Embryonic facial prominence (tissue), 1 donor: ENCODE results near the gene IL1RAPL2.
"Not testable (repeated sequence)": the region's sequence is repeated elsewhere in the genome, so short reads cannot be mapped to it uniquely, and the experiment has no call there.

Experiments used
- DNase-seq: peaks from one replicate; pipeline ENCODE4 v3.0.0-alpha.2; 2016; ENCODE audit errors: extremely low spot score

The IL1RAPL2 gene

GRCh38 chrX:105167233-105167632 lies 601.2 kb downstream of the IL1RAPL2 start:
- no peak for DNase-seq

GRCh38 chrX:105168577-105168976 lies 602.6 kb downstream of the IL1RAPL2 start:
- no peak for DNase-seq

DNA sequence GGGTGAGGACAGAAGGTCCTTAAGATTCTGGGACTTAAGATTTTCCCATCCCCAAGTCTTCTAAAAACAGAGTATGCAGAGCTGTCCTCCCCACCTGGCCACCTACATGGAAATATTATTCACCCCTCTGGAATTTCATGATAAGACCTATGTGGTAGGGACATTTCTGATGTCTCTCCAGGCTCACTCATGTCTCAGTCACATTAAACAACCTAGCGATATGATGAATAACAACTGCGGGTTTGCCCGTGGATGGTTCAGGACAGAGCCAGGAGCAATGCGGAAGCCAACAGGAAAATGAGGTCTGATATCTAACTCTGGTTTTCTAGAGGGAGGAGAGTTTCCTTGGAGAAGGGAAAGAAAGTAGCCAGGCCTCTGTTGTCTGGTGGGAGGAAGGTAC lies 607.1 kb downstream of the IL1RAPL2 start:
- DNase-seq = no peak

DNA sequence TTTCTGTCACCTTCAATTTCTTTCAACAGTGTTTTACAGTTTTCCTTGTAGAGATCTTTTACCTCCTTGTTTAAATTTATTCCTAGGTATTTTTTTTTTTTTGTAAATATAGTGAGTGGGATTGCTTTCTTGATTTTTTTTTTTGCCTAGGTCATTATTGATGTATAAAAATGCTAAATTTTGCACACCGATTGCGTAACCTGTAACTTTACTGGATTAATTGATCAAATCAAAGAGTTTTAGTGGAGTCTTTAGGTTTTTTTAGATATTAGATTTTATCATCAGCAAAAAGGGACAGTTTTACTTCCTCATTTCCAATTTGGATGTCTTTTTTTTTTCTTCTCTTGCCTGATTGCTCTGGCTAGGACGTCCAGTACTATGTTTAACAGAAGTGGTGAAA lies 613.6 kb downstream of the IL1RAPL2 start:
- no peak for DNase-seq

DNA sequence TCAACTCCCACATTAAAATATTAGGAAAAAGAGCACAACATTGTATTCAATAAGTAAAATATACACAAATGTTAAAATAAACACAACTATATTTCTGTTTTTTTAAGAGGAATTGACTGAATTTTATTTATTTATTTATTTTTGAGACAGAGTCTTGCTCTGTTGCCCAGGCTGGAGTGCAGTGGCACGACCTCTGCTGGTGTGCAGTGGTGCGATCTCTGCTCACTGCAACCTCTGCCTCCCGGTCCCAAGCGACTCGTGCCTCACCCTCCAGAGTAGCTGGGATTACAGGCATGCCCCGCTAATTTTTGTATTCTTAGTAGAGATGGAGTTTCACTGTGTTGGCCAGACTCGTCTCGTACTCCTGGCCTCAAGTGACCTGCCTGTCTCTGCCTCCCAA lies 623.1 kb downstream of the IL1RAPL2 start:
- no peak for DNase-seq

- no peak for DNase-seq
These were observed 624.4 kb downstream of the IL1RAPL2 start for GRCh38 chrX:105190252-105190853.

- no peak for DNase-seq
These were observed 625.9 kb downstream of the IL1RAPL2 start for GRCh38 chrX:105191878-105192277.

- DNase-seq = no peak
These were observed 643.4 kb downstream of the IL1RAPL2 start for GRCh38 chrX:105209406-105209805.

GRCh38 chrX:105210258-105210657 lies 644.3 kb downstream of the IL1RAPL2 start:
- DNase-seq = no peak

DNA sequence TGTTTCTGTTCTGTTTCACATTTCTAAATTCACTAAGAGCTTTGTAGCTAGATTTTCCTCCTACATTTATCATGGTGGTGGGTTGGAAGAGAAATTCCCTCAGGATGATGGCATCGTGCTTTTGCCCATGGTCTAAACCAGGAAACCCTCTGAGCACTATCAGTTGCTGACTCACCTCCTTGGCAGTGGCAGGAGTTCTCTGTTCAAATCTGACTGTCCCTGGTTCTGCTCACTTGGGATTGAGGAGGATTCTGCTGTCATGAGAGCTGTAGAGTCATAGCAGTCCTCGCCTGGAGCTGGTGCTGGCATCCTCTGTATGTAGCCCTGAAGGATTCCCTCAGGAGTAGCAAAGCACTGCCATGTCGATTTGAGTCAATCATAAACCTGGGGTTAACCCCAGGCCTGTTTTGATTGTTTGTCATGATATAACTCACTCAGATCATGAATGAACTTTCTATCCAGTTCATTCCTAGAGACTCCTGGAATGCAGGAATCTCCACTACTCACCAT lies 645.1 kb downstream of the IL1RAPL2 start:
- DNase-seq = no peak

GRCh38 chrX:105219454-105220401 lies 653.7 kb downstream of the IL1RAPL2 start:
- DNase-seq = no peak

- no peak for DNase-seq
These were observed 654.6 kb downstream of the IL1RAPL2 start, which contains the start of gene TEX13A for GRCh38 chrX:105220636-105221035. Gene TEX13A, minus strand, starts transcription at chrX:105220694. Its CDS starts 297 bp downstream, at chrX:105220397.

GRCh38 chrX:105221374-105221773 lies 655.4 kb downstream of the IL1RAPL2 start:
- DNase-seq = no peak

- no peak for DNase-seq
These were observed 660.5 kb downstream of the IL1RAPL2 start for GRCh38 chrX:105226499-105226898.

DNA sequence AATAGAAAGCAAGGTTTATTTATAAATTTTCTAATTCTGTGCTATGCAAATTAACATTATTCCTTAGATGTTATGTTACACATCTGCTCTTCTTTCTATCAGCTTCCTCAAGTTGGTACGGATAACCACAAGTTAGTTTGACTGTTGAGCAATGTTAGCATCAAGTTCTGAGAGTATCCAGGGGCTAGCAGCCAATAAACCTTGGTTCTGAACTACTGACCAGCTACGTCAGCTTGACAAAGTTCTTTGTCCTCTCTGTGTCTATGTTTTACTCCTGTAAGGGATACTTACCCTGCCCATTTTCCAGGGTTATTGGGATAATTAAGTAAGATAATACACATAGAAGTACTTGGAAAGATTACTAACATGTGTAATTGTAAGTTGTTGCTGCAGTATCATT lies 662.6 kb downstream of the IL1RAPL2 start:
- no peak for DNase-seq

DNA sequence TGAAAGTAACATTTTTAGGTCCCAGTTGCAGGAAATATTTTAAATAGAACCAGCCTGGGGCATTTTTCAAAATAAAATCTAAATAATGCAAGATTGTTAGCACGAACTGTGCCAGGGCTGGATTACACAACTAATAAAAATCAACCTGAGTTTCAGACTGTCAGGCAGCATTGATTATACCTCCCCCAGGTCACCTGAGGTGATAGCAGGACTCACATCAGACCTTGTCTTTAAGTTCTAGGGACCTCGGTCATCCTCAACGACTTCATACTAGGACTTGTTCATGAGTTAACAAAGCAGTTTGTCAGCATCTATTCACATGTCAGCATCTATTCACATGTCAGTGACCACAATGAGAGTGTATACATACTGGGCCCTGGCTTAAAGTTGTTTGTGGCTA lies 663.1 kb downstream of the IL1RAPL2 start:
- DNase-seq = no peak

DNA sequence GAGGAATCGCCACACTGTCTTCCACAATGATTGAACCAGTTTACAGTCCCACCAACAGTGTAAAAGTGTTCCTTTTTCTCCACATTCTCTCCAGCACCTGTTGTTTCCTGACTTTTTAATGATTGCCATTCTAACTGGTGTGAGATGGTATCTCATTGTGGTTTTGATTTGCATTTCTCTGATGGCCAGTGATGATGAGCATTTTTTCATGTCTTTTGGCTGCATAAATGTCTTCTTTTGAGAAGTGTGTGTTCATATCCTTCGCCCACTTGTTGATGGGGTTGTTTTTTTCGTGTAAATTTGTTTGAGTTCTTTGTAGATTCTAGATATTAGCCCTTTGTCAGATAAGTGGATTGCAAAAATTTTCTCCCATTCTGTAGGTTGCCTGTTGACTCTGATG lies 671.4 kb downstream of the IL1RAPL2 start:
- DNase-seq = not testable (repeated sequence)

DNA sequence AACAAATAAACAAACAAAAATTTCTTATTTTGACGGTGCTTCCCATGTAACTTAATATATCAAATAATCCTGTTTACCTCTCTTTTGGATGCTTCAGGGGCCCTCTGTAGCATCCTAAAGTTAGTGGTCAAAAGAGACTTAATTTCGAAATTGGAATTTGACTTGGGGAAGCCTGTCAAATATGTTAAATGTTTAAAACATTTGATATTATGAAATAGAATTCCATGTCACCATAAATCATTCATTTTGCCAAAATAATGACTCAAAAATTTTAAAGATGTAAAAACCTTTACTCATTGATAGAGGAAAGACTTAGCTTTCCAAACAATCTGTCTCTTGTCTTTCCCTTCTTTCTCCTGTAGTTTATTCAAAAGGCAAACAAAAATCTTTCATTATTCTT lies 675.1 kb downstream of the IL1RAPL2 start:
- DNase-seq = no peak

GRCh38 chrX:105260291-105261043 lies 694.5 kb downstream of the IL1RAPL2 start:
- no peak for DNase-seq

- no peak for DNase-seq
These were observed 697.2 kb downstream of the IL1RAPL2 start for GRCh38 chrX:105263171-105263570.

GRCh38 chrX:105263801-105264200 lies 697.8 kb downstream of the IL1RAPL2 start:
- no peak for DNase-seq

- DNase-seq = no peak
These were observed 699.1 kb downstream of the IL1RAPL2 start for GRCh38 chrX:105265093-105265492.
